GM20000 (cell line): ENCODE measurements around the gene PIP4K2A.

Experiments
- DNase-seq: peaks from one replicate; pipeline ENCODE4 v3.0.0; 2012; ENCODE audit warnings: low spot score
- TF ChIP-seq, protein P1 (sequence below): IDR thresholded peaks from 2 replicates; pipeline ENCODE4 v1.5.1; 2012; ENCODE audit warnings: mild to moderate bottlenecking, control low read depth; ENCODE audit errors: extremely low read depth, missing control alignments

The PIP4K2A gene

DNA sequence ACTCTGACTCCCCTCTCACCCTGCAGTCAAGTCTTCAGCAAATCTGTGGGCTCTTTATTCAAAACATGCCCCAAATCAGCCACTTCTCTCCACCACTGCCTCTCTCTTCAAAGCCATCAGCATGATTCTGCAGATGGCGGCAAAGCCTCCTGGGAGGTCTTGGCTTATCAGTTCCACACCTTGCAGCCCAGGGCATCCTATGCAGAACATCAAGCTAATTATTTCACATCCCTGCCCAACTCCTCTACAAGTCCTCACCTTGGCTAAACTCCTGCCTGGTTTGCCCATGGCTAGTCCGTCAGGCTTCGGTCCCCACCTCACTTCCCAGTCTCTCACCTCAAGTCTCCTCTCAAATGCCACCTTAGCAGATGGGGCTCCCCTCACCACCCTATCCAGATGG, 70.2 kb downstream of the PIP4K2A start:
- TF ChIP-seq, protein P1, sequence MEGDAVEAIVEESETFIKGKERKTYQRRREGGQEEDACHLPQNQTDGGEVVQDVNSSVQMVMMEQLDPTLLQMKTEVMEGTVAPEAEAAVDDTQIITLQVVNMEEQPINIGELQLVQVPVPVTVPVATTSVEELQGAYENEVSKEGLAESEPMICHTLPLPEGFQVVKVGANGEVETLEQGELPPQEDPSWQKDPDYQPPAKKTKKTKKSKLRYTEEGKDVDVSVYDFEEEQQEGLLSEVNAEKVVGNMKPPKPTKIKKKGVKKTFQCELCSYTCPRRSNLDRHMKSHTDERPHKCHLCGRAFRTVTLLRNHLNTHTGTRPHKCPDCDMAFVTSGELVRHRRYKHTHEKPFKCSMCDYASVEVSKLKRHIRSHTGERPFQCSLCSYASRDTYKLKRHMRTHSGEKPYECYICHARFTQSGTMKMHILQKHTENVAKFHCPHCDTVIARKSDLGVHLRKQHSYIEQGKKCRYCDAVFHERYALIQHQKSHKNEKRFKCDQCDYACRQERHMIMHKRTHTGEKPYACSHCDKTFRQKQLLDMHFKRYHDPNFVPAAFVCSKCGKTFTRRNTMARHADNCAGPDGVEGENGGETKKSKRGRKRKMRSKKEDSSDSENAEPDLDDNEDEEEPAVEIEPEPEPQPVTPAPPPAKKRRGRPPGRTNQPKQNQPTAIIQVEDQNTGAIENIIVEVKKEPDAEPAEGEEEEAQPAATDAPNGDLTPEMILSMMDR: no peak

DNA sequence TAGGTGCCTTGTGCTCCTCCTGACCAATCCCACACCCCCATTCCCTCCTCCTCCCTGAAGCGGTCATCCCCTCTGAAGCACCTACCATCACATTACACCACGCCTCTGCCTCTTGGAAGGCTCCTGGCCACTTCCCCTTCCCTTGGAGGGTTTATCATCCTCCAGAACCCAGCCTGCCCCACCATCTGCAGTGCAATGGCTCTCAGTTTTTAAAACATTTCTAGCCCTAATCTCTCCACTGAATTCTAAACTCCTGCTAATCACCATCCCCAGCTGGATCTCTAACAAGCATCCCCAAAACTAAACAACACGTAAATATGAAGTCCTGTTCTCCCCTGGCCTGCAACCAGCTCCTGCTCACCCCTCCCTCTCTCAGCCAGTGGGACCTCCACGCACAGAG, 70.6 kb downstream of the PIP4K2A start:
- TF ChIP-seq, protein P1: no peak
- no peak for DNase-seq

More for the DNA sequence above, 70.2 kb downstream of the PIP4K2A start:
- no peak for DNase-seq

DNA sequence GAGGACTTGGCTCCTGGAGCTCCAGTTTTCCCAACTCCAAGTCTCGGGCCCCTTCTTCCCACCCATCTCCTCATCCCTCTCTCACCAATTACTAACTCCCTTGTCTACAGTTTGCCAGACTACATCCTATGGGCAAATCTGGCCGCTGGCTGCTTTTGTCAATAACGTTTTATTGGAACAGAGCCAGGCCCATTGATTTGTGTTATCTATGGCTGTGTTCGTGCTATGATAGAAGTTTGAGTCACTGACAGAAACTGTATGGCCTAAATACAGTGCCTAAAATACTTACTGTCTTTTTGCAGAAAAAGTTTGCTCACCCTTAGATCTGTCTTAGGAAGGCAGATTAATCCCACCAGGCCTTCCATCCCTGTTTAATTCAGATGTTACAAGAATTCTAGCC, 71.3 kb downstream of the PIP4K2A start:
- TF ChIP-seq, protein P1: no peak
- no peak for DNase-seq

DNA sequence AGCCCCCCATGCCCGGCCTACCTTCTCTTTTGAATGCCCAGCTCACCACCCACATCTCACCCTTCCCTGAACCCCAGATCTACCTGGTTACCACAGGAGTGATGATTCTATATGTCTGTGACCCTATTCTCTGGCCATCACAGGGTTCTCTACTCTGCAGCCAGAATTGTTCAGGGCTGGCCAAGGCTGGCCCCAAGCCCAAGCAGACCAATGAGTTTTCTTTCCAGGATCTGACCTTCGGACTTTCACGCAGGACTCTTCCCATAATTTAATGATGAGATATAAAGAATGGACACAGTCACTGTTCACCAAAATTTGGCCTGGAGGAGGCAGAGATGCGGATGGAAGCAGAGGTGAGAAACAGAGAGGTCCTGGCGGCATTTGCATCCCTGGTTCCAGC, 72.6 kb downstream of the PIP4K2A start:
- DNase-seq: no peak
- TF ChIP-seq, protein P1: no peak

DNA sequence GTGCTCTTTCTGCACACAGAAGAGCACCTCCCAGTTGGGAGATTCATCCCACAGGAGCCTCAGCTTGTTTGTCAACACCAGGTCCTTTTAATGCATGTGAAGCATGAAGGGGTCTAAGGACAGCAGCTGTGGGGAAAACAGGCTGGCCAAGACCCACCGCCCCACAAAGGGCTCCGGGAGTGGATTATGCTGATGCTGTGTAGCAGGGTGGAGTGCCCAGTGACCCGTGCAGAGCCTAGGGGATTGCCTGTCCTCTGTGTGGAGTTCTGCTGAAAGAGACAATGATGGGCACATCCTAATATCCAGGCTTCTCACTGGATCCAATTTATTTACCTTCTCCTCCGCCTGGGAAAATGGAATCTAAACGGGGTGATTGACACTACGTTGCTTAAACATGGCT, 74.0 kb downstream of the PIP4K2A start:
- DNase-seq: no peak
- TF ChIP-seq, protein P1: no peak

DNA sequence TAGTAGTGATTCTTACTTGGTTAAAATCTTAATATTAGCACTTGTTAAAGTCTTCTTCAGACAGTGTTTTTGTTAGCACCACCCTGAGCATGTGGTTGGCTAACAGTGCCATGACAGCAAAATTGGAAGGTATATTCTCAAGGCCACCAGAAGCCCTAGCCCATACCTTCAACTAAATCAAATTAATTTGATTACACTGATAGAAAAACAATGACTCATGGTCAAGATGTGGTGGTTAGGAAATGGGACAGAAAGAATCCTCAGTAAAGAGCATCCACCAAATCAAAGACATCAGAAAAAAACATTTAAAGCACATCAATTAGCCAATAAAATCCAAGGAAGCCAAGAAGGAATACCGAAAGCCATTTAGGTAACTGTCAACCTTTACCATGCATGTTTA, 75.5 kb downstream of the PIP4K2A start:
- no peak for DNase-seq
- TF ChIP-seq, protein P1: no peak

DNA sequence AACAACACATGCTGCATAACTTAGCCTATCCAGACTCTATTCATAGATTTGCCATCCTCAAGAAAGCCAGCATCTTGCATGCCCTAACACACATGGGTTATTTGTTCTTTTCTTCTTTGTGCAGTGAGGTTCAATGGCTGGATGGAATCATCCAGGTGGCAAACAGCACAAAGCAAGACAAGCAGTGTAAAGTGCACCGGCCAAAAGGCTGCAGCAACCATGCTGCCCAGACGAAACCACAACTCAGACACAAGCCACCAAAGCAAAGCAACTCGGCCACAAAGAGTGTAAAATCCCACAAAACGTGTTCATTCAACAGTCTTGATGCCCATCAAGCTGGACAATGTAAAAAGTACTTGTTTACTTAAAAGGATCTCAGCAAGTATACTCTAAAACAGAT, 76.9 kb downstream of the PIP4K2A start:
- DNase-seq: no peak
- TF ChIP-seq, protein P1: no peak
